ENCODE data around the gene ACTA2.

Gene ACTA2

GRCh38 chr10:88926566-88927415 is 25.8 kb downstream of the ACTA2 start:
- Histone ChIP-seq H3F3A (ENCODE audit: insufficient read depth) (no peaks in the 10 kb centered on the region), H3K27me3 (ENCODE audit: low read length) (no peaks in the 10 kb centered on the region)

GRCh38 chr10:88923520-88923919 is 29.1 kb downstream of the ACTA2 start:
- Histone ChIP-seq H3K79me2 (ENCODE audit: insufficient read depth, low read length) (no peaks in the 10 kb centered on the region), H4K20me1 (ENCODE audit: low read depth, low read length) (no peaks in the 10 kb centered on the region), H3K27me3 (ENCODE audit: low read length) (no peaks in the 10 kb centered on the region), H3K9me3 (ENCODE audit: insufficient read depth, low read length) (no peaks in the 10 kb centered on the region), H3K4me3 (ENCODE audit: insufficient read depth, low read length, poor library complexity, severe bottlenecking) (no peak overlapping the region), H3K27ac (ENCODE audit: low read depth, low read length) (no peak overlapping the region), H3K36me3 (ENCODE audit: low read length) (0 out of 2 replicates have a peak, but pooled peaks cover 2% of the 10 kb centered on the region), H3F3A (ENCODE audit: insufficient read depth) (no peaks in the 10 kb centered on the region), H3K9me2 (replicated peaks; ENCODE audit: insufficient read depth, low read length) (no peaks in the 10 kb centered on the region), H3K4me2 (ENCODE audit: low read depth, low read length, poor library complexity, severe bottlenecking) (no peak overlapping the region), H2AFZ (ENCODE audit: low read depth, low read length, severe bottlenecking) (no peak overlapping the region), H3K9ac (ENCODE audit: low read length) (no peak overlapping the region)
- TF ChIP-seq EZH2phosphoT487 (conservative IDR thresholded peaks at IDR 0.05; ENCODE audit: low read length) (no peak), CTCF (IDR thresholded peaks at IDR 0.05; ENCODE audit: insufficient read depth, low read length, poor library complexity, severe bottlenecking) (no peak)

More at GRCh38 chr10:88926566-88927415, 25.8 kb downstream of the ACTA2 start:
- Histone ChIP-seq H3K9me3 (ENCODE audit: insufficient read depth, low read length) (no peaks in the 10 kb centered on the region), H4K20me1 (ENCODE audit: low read depth, low read length) (no peaks in the 10 kb centered on the region), H3K9me2 (replicated peaks; ENCODE audit: insufficient read depth, low read length) (no peaks in the 10 kb centered on the region), H3K79me2 (ENCODE audit: insufficient read depth, low read length) (no peaks in the 10 kb centered on the region), H3K4me2 (ENCODE audit: low read depth, low read length, poor library complexity, severe bottlenecking) (no peak overlapping the region), H2AFZ (ENCODE audit: low read depth, low read length, severe bottlenecking) (no peak overlapping the region), H3K9ac (ENCODE audit: low read length) (no peak overlapping the region), H3K4me3 (ENCODE audit: insufficient read depth, low read length, poor library complexity, severe bottlenecking) (no peak overlapping the region), H3K27ac (ENCODE audit: low read depth, low read length) (no peak overlapping the region), H3K36me3 (ENCODE audit: low read length) (no peaks in the 10 kb centered on the region)
- TF ChIP-seq EZH2phosphoT487 (conservative IDR thresholded peaks at IDR 0.05; ENCODE audit: low read length) (no peak), CTCF (IDR thresholded peaks at IDR 0.05; ENCODE audit: insufficient read depth, low read length, poor library complexity, severe bottlenecking) (no peak)

GRCh38 chr10:88922041-88922440 is 30.5 kb downstream of the ACTA2 start:
- no peak overlapping the region for H3K4me3 ChIP-seq (ENCODE audit: insufficient read depth, low read length, poor library complexity, severe bottlenecking)
- no peak overlapping the region for H3K9ac ChIP-seq (ENCODE audit: low read length)
- no peaks in the 10 kb centered on the region for H4K20me1 ChIP-seq (ENCODE audit: low read depth, low read length)
- TF ChIP-seq EZH2phosphoT487 (conservative IDR thresholded peaks at IDR 0.05; ENCODE audit: low read length) (no peak), CTCF (IDR thresholded peaks at IDR 0.05; ENCODE audit: insufficient read depth, low read length, poor library complexity, severe bottlenecking) (no peak)
- no peak overlapping the region for H3K27ac ChIP-seq (ENCODE audit: low read depth, low read length)
- 0 out of 2 replicates have a peak, but pooled peaks cover 2% of the 10 kb centered on the region for H3K36me3 ChIP-seq (ENCODE audit: low read length)
- no peak overlapping the region for H3K4me2 ChIP-seq (ENCODE audit: low read depth, low read length, poor library complexity, severe bottlenecking)
- H3K9me3 ChIP-seq (ENCODE audit: insufficient read depth, low read length) = no peaks in the 10 kb centered on the region
- H3K27me3 ChIP-seq (ENCODE audit: low read length) = no peaks in the 10 kb centered on the region
- no peaks in the 10 kb centered on the region for H3K9me2 ChIP-seq (replicated peaks; ENCODE audit: insufficient read depth, low read length)
- H2AFZ ChIP-seq (ENCODE audit: low read depth, low read length, severe bottlenecking) = no peak overlapping the region
- no peaks in the 10 kb centered on the region for H3K79me2 ChIP-seq (ENCODE audit: insufficient read depth, low read length)
- no peaks in the 10 kb centered on the region for H3F3A ChIP-seq (ENCODE audit: insufficient read depth)
